ENCODE measurements around the gene SMPDL3A.

The SMPDL3A gene

GRCh38 chr6:122778985-122779661 lies 9.9 kb upstream of the SMPDL3A start:
- no peak for DNase-seq

GRCh38 chr6:122779667-122780066 lies 9.4 kb upstream of the SMPDL3A start, which contains the start of gene FABP7:
Gene FABP7 (plus strand): TSS chr6:122779716. CDS start chr6:122779795, 79 bp downstream.
- DNase-seq = no peak

GRCh38 chr6:122780114-122780513 lies 8.9 kb upstream of the SMPDL3A start:
- DNase-seq = no peak

- DNase-seq = no peak
Observed at GRCh38 chr6:122781716-122782115, 7.3 kb upstream of the SMPDL3A start.

- no peak for DNase-seq
Observed at GRCh38 chr6:122783401-122783800, 5.7 kb upstream of the SMPDL3A start.

- DNase-seq = no peak
Observed at GRCh38 chr6:122785891-122786290, 3.2 kb upstream of the SMPDL3A start.

GRCh38 chr6:122787721-122788120 lies 1.3 kb upstream of the SMPDL3A start:
- DNase-seq = no peak

- DNase-seq = no peak
Observed at GRCh38 chr6:122788208-122788607, 850 bp upstream of the SMPDL3A start.

- no peak for DNase-seq
Observed at GRCh38 chr6:122788663-122789181, 336 bp upstream of the SMPDL3A start.

- peak; percentile 3 for DNase-seq
Observed at GRCh38 chr6:122790028-122790422, 967 bp downstream of the SMPDL3A start.

- no peak for DNase-seq
Observed at GRCh38 chr6:122790423-122791309, 1.6 kb downstream of the SMPDL3A start.

- DNase-seq = no peak
Observed at GRCh38 chr6:122791310-122791679, 2.2 kb downstream of the SMPDL3A start.

GRCh38 chr6:122792766-122793165 lies 3.7 kb downstream of the SMPDL3A start:
- DNase-seq = no peak

- DNase-seq = no peak
Observed at GRCh38 chr6:122797537-122797936, 8.5 kb downstream of the SMPDL3A start.

GRCh38 chr6:122798099-122798641 lies 9.1 kb downstream of the SMPDL3A start:
- no peak for DNase-seq

- no peak for DNase-seq
Observed at GRCh38 chr6:122799140-122799745, 10.2 kb downstream of the SMPDL3A start.

GRCh38 chr6:122799916-122800686 lies 11.0 kb downstream of the SMPDL3A start:
- no peak for DNase-seq

- DNase-seq = no peak
Observed at GRCh38 chr6:122800906-122801305, 11.8 kb downstream of the SMPDL3A start.

- no peak for DNase-seq
Observed at GRCh38 chr6:122801397-122801796, 12.3 kb downstream of the SMPDL3A start.

GRCh38 chr6:122803171-122803661 lies 14.2 kb downstream of the SMPDL3A start:
- no peak for DNase-seq

GRCh38 chr6:122804962-122805485 lies 16.0 kb downstream of the SMPDL3A start:
- DNase-seq = no peak

- DNase-seq = no peak
Observed at GRCh38 chr6:122806291-122806690, 17.2 kb downstream of the SMPDL3A start.

Data from NCI-H1417 treated with DMSO at 0.1 percent for 48 hours (cell line).